ENCODE data around the gene ATRNL1. TPM values are rescaled to one million over a fixed set of nuclear protein-coding genes. Genes with fewer than 3 reads are reported as not detected.
"Not testable (repeated sequence)": the region's sequence is repeated elsewhere in the genome, so short reads cannot be mapped to it uniquely, and the experiment has no call there.

ATRNL1 gene
- total and polyA plus RNA-seq, 4 donors, result 0.40 to 26.9 (median 5.3) TPM

GRCh38 chr10:115295213-115295805 is 202.1 kb downstream of the ATRNL1 start:
- no peak for DNase-seq (ENCODE audit: low spot score)
- Histone ChIP-seq H3K27ac (ENCODE audit: low read depth in 1 of 2, low read length in 2 of 2) (no peak overlapping the region), H3K9me3 (ENCODE audit: control insufficient read depth in 4 of 4, low read length in 3 of 4) (peaks cover 0 to 5% (median 2%) of the 10 kb centered on the region in 4 donors), H3K27me3 (ENCODE audit: control insufficient read depth in 4 of 4, insufficient read depth in 4 of 4, low read length in 3 of 4) (no peaks in the 10 kb centered on the region), H3K4me3 (ENCODE audit: low read depth in 1 of 3, low read length in 3 of 3) (no peak overlapping the region), H3K4me1 (ENCODE audit: control insufficient read depth in 4 of 4, insufficient read depth in 4 of 4, low read length in 3 of 4) (no peaks in the 10 kb centered on the region), H3K9ac (ENCODE audit: low read depth in 1 of 2, low read length in 2 of 2) (no peak overlapping the region), H3K36me3 (ENCODE audit: control insufficient read depth in 4 of 4, insufficient read depth in 3 of 4, low read depth in 1 of 4, low read length in 3 of 4) (no peaks in the 10 kb centered on the region)
- WGBS, result 84% methylated on average over 5 of the region's 5 CpGs
- TF ChIP-seq ATF3 (IDR thresholded peaks at IDR 0.05), result no peak
- TF ChIP-seq, protein P1, sequence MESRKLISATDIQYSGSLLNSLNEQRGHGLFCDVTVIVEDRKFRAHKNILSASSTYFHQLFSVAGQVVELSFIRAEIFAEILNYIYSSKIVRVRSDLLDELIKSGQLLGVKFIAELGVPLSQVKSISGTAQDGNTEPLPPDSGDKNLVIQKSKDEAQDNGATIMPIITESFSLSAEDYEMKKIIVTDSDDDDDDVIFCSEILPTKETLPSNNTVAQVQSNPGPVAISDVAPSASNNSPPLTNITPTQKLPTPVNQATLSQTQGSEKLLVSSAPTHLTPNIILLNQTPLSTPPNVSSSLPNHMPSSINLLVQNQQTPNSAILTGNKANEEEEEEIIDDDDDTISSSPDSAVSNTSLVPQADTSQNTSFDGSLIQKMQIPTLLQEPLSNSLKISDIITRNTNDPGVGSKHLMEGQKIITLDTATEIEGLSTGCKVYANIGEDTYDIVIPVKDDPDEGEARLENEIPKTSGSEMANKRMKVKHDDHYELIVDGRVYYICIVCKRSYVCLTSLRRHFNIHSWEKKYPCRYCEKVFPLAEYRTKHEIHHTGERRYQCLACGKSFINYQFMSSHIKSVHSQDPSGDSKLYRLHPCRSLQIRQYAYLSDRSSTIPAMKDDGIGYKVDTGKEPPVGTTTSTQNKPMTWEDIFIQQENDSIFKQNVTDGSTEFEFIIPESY (IDR thresholded peaks at IDR 0.05), result no peak
- TF ChIP-seq YY1 (IDR thresholded peaks at IDR 0.05), result no peak
- TF ChIP-seq EGR1 (IDR thresholded peaks at IDR 0.05; ENCODE audit: low read depth in 2 of 2), result no peak
- no peak for TF ChIP-seq JUND (IDR thresholded peaks at IDR 0.05)
- TF ChIP-seq FOXA2 (IDR thresholded peaks at IDR 0.05), result no peak
- TF ChIP-seq, protein P2, sequence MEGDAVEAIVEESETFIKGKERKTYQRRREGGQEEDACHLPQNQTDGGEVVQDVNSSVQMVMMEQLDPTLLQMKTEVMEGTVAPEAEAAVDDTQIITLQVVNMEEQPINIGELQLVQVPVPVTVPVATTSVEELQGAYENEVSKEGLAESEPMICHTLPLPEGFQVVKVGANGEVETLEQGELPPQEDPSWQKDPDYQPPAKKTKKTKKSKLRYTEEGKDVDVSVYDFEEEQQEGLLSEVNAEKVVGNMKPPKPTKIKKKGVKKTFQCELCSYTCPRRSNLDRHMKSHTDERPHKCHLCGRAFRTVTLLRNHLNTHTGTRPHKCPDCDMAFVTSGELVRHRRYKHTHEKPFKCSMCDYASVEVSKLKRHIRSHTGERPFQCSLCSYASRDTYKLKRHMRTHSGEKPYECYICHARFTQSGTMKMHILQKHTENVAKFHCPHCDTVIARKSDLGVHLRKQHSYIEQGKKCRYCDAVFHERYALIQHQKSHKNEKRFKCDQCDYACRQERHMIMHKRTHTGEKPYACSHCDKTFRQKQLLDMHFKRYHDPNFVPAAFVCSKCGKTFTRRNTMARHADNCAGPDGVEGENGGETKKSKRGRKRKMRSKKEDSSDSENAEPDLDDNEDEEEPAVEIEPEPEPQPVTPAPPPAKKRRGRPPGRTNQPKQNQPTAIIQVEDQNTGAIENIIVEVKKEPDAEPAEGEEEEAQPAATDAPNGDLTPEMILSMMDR (IDR thresholded peaks at IDR 0.05; ENCODE audit: low read depth, low read length, missing input control), result no peak
- TF ChIP-seq RXRA (IDR thresholded peaks at IDR 0.05), result no peak
- no peak for TF ChIP-seq FOXA1 (IDR thresholded peaks at IDR 0.05)
- TF ChIP-seq HNF4A (conservative IDR thresholded peaks at IDR 0.05), result no peak

DNA sequence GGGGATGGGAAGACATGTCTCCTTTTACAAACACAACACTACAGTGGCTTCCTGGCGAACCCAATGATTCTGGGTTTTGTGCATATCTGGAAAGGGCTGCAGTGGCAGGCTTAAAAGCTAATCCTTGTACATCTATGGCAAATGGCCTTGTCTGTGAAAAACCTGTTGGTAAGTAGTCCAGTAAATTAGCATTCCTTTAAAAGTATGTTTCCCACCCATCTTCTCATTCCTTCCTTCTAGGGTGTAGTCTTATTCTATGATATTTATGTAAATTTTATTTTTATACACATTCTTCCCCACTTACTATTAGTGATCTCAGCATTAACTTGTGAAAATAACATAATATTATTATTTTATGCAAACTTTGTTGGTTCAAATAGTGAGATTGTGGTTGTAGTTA is 206.9 kb downstream of the ATRNL1 start:
- H3K9me3 ChIP-seq (ENCODE audit: control insufficient read depth in 4 of 4, low read length in 3 of 4), result no peaks in the 10 kb centered on the region
- H3K27ac ChIP-seq (ENCODE audit: low read depth in 1 of 2, low read length in 2 of 2), result no peak overlapping the region
- no peak overlapping the region for H3K4me3 ChIP-seq (ENCODE audit: low read depth in 1 of 3, low read length in 3 of 3)
- H3K4me1 ChIP-seq (ENCODE audit: control insufficient read depth in 4 of 4, insufficient read depth in 4 of 4, low read length in 3 of 4), result no peaks in the 10 kb centered on the region
- DNase-seq (ENCODE audit: low spot score), result no peak
- TF ChIP-seq FOXA1 (IDR thresholded peaks at IDR 0.05), result no peak
- no peaks in the 10 kb centered on the region for H3K36me3 ChIP-seq (ENCODE audit: control insufficient read depth in 4 of 4, insufficient read depth in 3 of 4, low read depth in 1 of 4, low read length in 3 of 4)
- WGBS, result 90% methylated on average over 1 of the region's 1 CpG
- H3K27me3 ChIP-seq (ENCODE audit: control insufficient read depth in 4 of 4, insufficient read depth in 4 of 4, low read length in 3 of 4), result no peaks in the 10 kb centered on the region
- H3K9ac ChIP-seq (ENCODE audit: low read depth in 1 of 2, low read length in 2 of 2), result no peak overlapping the region

- 94% methylated on average over 1 of the region's 1 CpG for WGBS
- not testable (repeated sequence) for H3K9me3 ChIP-seq (ENCODE audit: control insufficient read depth in 4 of 4, low read length in 3 of 4); H3K36me3 ChIP-seq (ENCODE audit: control insufficient read depth in 4 of 4, insufficient read depth in 3 of 4, low read depth in 1 of 4, low read length in 3 of 4); H3K27me3 ChIP-seq (ENCODE audit: control insufficient read depth in 4 of 4, insufficient read depth in 4 of 4, low read length in 3 of 4); H3K4me3 ChIP-seq (ENCODE audit: low read depth in 1 of 3, low read length in 3 of 3); H3K4me1 ChIP-seq (ENCODE audit: control insufficient read depth in 4 of 4, insufficient read depth in 4 of 4, low read length in 3 of 4); DNase-seq (ENCODE audit: low spot score); H3K9ac ChIP-seq (ENCODE audit: low read depth in 1 of 2, low read length in 2 of 2); H3K27ac ChIP-seq (ENCODE audit: low read depth in 1 of 2, low read length in 2 of 2)
Measured at GRCh38 chr10:115319669-115320068, 226.5 kb downstream of the ATRNL1 start.

All from liver (tissue), 9 donors.